OCI-LY1 (cell line): ENCODE measurements around the gene ANKHD1.

ENCODE experiments used
- H2AFZ ChIP-seq: fragments of 200-600 bp; sonication (generic), shearing (Covaris generic); 2 replicates; pipeline ENCODE4 v1.6.0; 2014; ENCODE audit warnings: antibody characterized with exemption, mild to moderate bottlenecking, low read length
- H3F3A ChIP-seq: fragments of 200-600 bp; sonication (generic), shearing (Covaris generic); 2 replicates; pipeline ENCODE4 v1.6.0; 2014; ENCODE audit warnings: mild to moderate bottlenecking, antibody characterized with exemption, low read length, moderate library complexity; ENCODE audit not compliant: insufficient read depth
- H3K27ac ChIP-seq: fragments of 200-600 bp; sonication (generic); 2 replicates; pipeline ENCODE4 v1.5.1; 2014; ENCODE audit warnings: low read length, mixed run types, mild to moderate bottlenecking, low read depth; ENCODE audit not compliant: poor library complexity, severe bottlenecking
- H3K27me3 ChIP-seq: fragments of 200-600 bp; sonication (generic); 2 replicates; pipeline ENCODE4 v1.6.0; 2014; ENCODE audit warnings: antibody characterized with exemption, mild to moderate bottlenecking, low read length, moderate library complexity; ENCODE audit not compliant: insufficient read depth
- H3K36me3 ChIP-seq: fragments of 200-600 bp; sonication (generic); 2 replicates; pipeline ENCODE4 v1.6.1; 2014; ENCODE audit warnings: mild to moderate bottlenecking, antibody characterized with exemption, low read length, moderate library complexity, mixed read lengths; ENCODE audit not compliant: insufficient read depth
- H3K4me1 ChIP-seq: fragments of 200-600 bp; sonication (generic); 2 replicates; pipeline ENCODE4 v1.5.1; 2014; ENCODE audit warnings: mild to moderate bottlenecking, low read length, moderate library complexity; ENCODE audit not compliant: insufficient read depth, severe bottlenecking
- H3K4me2 ChIP-seq: fragments of 200-600 bp; sonication (generic), shearing (Covaris generic); 2 replicates; pipeline ENCODE4 v1.6.1; 2014; ENCODE audit warnings: low read length
- H3K4me3 ChIP-seq: fragments of 200-600 bp; sonication (generic); 2 replicates; pipeline ENCODE4 v1.5.1; 2014; ENCODE audit warnings: low read length, low read depth, mild to moderate bottlenecking, mixed read lengths; ENCODE audit not compliant: poor library complexity, severe bottlenecking
- H3K79me2 ChIP-seq: fragments of 200-600 bp; shearing (Covaris generic); 2 replicates; pipeline ENCODE4 v1.6.1; 2016; ENCODE audit warnings: mixed run types, low read length, mixed read lengths; ENCODE audit not compliant: insufficient read depth
- H3K9ac ChIP-seq: fragments of 200-600 bp; sonication (generic), shearing (Covaris generic); 2 replicates; pipeline ENCODE4 v1.6.1; 2014; ENCODE audit warnings: mild to moderate bottlenecking, low read length, mixed read lengths
- H3K9me2 ChIP-seq: fragments of 200-600 bp; sonication (generic), shearing (Covaris generic); 2 replicates; pipeline ENCODE4 v1.6.1; 2014; ENCODE audit warnings: low read depth, mild to moderate bottlenecking, low read length, mixed read lengths
- H3K9me3 ChIP-seq: fragments of 200-600 bp; shearing (Covaris generic); 2 replicates; pipeline ENCODE4 v1.6.1; 2014; ENCODE audit warnings: low read length, mixed read lengths
- H4K20me1 ChIP-seq: fragments of 200-600 bp; sonication (generic), shearing (Covaris generic); 2 replicates; pipeline ENCODE4 v1.6.0; 2016; ENCODE audit warnings: mild to moderate bottlenecking, low read length; ENCODE audit not compliant: insufficient read depth
- CTCF ChIP-seq: fragments of 200-600 bp; sonication (generic), shearing (Covaris generic); IDR thresholded peaks from 2 replicates; pipeline ENCODE4 v1.5.1; 2017; ENCODE audit warnings: mild to moderate bottlenecking, antibody characterized with exemption, low read length, moderate library complexity, mixed read lengths
- EZH2 ChIP-seq: fragments of 200-600 bp; sonication (generic), shearing (Covaris generic); IDR thresholded peaks from 2 replicates; pipeline ENCODE4 v1.8.0; 2017; ENCODE audit warnings: borderline replicate concordance, mixed run types, mild to moderate bottlenecking, antibody characterized with exemption, low read length, moderate library complexity, mixed read lengths

The ANKHD1 gene

GRCh38 chr5:140362875-140363630, 38.6 kb upstream of the ANKHD1 start:
- Histone ChIP-seq H4K20me1 (no peaks in the 10 kb centered on the region), H3K4me2 (peak overlapping the region; percentile 70), H3K9me3 (no peaks in the 10 kb centered on the region), H3K9ac (peak overlapping the region; percentile 34), H2AFZ (no peak overlapping the region), H3K27me3 (no peaks in the 10 kb centered on the region), H3K9me2 (no peaks in the 10 kb centered on the region), H3K36me3 (no peaks in the 10 kb centered on the region), H3K79me2 (no peaks in the 10 kb centered on the region), H3K27ac (no peak overlapping the region), H3K4me1 (peaks cover 7% of the 10 kb centered on the region), H3K4me3 (peak overlapping the region; percentile 55), H3F3A (no peaks in the 10 kb centered on the region)
- TF ChIP-seq EZH2 (no peak), CTCF (peak; percentile 98)

GRCh38 chr5:140363631-140364471, 37.8 kb upstream of the ANKHD1 start:
- Histone ChIP-seq H3K9me2 (no peaks in the 10 kb centered on the region), H3K9ac (peak overlapping the region; percentile 34), H3K4me3 (peak overlapping the region; percentile 55), H3K9me3 (no peaks in the 10 kb centered on the region), H3K4me2 (peak overlapping the region; percentile 70), H4K20me1 (no peaks in the 10 kb centered on the region), H3K79me2 (no peaks in the 10 kb centered on the region), H3K4me1 (peaks cover 4% of the 10 kb centered on the region), H3K27ac (no peak overlapping the region), H3F3A (no peaks in the 10 kb centered on the region), H3K27me3 (no peaks in the 10 kb centered on the region), H3K36me3 (no peaks in the 10 kb centered on the region), H2AFZ (no peak overlapping the region)
- TF ChIP-seq EZH2 (no peak), CTCF (no peak)

DNA sequence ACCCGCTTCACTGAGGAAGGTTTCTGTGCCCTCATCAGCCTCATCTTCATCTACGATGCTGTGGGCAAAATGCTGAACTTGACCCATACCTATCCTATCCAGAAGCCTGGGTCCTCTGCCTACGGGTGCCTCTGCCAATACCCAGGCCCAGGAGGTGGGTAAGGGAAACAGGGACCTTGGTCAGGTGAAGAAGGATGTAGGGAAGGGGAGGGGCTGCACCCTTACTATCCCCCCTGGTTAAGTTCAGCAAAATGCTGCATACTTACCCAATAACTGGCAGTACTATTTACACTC, 37.2 kb upstream of the ANKHD1 start:
- Histone ChIP-seq H3K9ac (no peak overlapping the region), H3K4me1 (peaks cover 4% of the 10 kb centered on the region), H3K36me3 (no peaks in the 10 kb centered on the region), H3F3A (no peaks in the 10 kb centered on the region), H2AFZ (no peak overlapping the region), H3K79me2 (no peaks in the 10 kb centered on the region), H3K9me2 (no peaks in the 10 kb centered on the region), H4K20me1 (no peaks in the 10 kb centered on the region), H3K4me3 (no peak overlapping the region), H3K27me3 (no peaks in the 10 kb centered on the region), H3K9me3 (no peaks in the 10 kb centered on the region), H3K4me2 (no peak overlapping the region), H3K27ac (no peak overlapping the region)
- no peak for TF ChIP-seq EZH2
- TF ChIP-seq CTCF, result no peak
